HAP-1 (cell line): ENCODE data around the gene ZNF165.
"Not testable (repeated sequence)": the region's sequence is repeated elsewhere in the genome, so short reads cannot be mapped to it uniquely, and the experiment has no call there.

Experiments used
- DNase-seq, 2 experiments: peaks; one replicate each; pipeline ENCODE4 v3.0.0-alpha.2; 2016 to 2020; ENCODE audit warnings: low spot score in 2 of 2
- H3K27me3 ChIP-seq: fragments of 250-450 bp; sonication (Bioruptor Pico); 2 replicates; pipeline ENCODE4 v1.5.1; 2020; ENCODE audit warnings: low read depth, mild to moderate bottlenecking, moderate library complexity
- H3K36me3 ChIP-seq: fragments of 250-450 bp; sonication (Bioruptor Pico); replicated peaks from 2 replicates; pipeline ENCODE4 v1.5.1; 2020; ENCODE audit warnings: mild to moderate bottlenecking
- H3K4me1 ChIP-seq: fragments of 250-450 bp; sonication (Bioruptor Pico); 2 replicates; pipeline ENCODE4 v1.5.1; 2020; ENCODE audit warnings: mild to moderate bottlenecking
- H3K4me3 ChIP-seq: fragments of 250-450 bp; sonication (Bioruptor Pico); 2 replicates; pipeline ENCODE4 v1.5.1; 2020; ENCODE audit warnings: mild to moderate bottlenecking, moderate library complexity
- H3K9me3 ChIP-seq: fragments of 250-450 bp; sonication (Bioruptor Pico); 2 replicates; pipeline ENCODE4 v1.5.1; 2020; ENCODE audit warnings: mild to moderate bottlenecking, moderate library complexity
- in situ Hi-C: fragments of 300-500 bp; cut with MboI; formaldehyde crosslinking; loops from 3 replicates; pipeline ENCODE4 v1.14.3; 2020; ENCODE audit warnings: low sequenced_read_pairs, inconsistent platforms, mixed read lengths

ZNF165 gene

GRCh38 chr6:28102699-28103098 is 22.3 kb downstream of the ZNF165 start:
- DNase-seq, in situ Hi-C loops, H3K9me3 ChIP-seq, H3K4me1 ChIP-seq, H3K36me3 ChIP-seq, H3K4me3 ChIP-seq, H3K27me3 ChIP-seq: not testable (repeated sequence)

GRCh38 chr6:28104392-28105244 is 24.2 kb downstream of the ZNF165 start:
- in situ Hi-C loops = no loop called here
- no peaks in the 10 kb centered on the region for H3K4me1 ChIP-seq
- no peak overlapping the region for H3K4me3 ChIP-seq
- no peaks in the 10 kb centered on the region for H3K36me3 ChIP-seq
- H3K27me3 ChIP-seq = no peaks in the 10 kb centered on the region
- peak in 1 of 2 experiments; percentile 12 for DNase-seq
- no peaks in the 10 kb centered on the region for H3K9me3 ChIP-seq

GRCh38 chr6:28105245-28105639 is 24.9 kb downstream of the ZNF165 start:
- Histone ChIP-seq H3K9me3 (no peaks in the 10 kb centered on the region), H3K4me1 (no peaks in the 10 kb centered on the region), H3K27me3 (no peaks in the 10 kb centered on the region), H3K4me3 (no peak overlapping the region), H3K36me3 (no peaks in the 10 kb centered on the region)
- in situ Hi-C loops = no loop called here
- no peak for DNase-seq

GRCh38 chr6:28107506-28107905 is 27.1 kb downstream of the ZNF165 start:
- in situ Hi-C loops = no loop called here
- Histone ChIP-seq H3K4me3 (no peak overlapping the region), H3K9me3 (no peaks in the 10 kb centered on the region), H3K27me3 (no peaks in the 10 kb centered on the region), H3K36me3 (no peaks in the 10 kb centered on the region), H3K4me1 (no peaks in the 10 kb centered on the region)
- DNase-seq = no peak

- H3K4me3 ChIP-seq = no peak overlapping the region
- H3K9me3 ChIP-seq = no peaks in the 10 kb centered on the region
- in situ Hi-C loops = no loop called here
- no peaks in the 10 kb centered on the region for H3K4me1 ChIP-seq
- H3K27me3 ChIP-seq = no peaks in the 10 kb centered on the region
- DNase-seq = no peak
- H3K36me3 ChIP-seq = peaks cover 6% of the 10 kb centered on the region
Observed at GRCh38 chr6:28111964-28112363, 31.6 kb downstream of the ZNF165 start.

GRCh38 chr6:28115799-28116198 is 35.4 kb downstream of the ZNF165 start:
- Histone ChIP-seq H3K4me1 (no peaks in the 10 kb centered on the region), H3K4me3 (no peak overlapping the region), H3K27me3 (no peaks in the 10 kb centered on the region), H3K36me3 (peaks cover 30% of the 10 kb centered on the region), H3K9me3 (no peaks in the 10 kb centered on the region)
- DNase-seq = no peak
- in situ Hi-C loops = no loop called here

- no peak for DNase-seq
- in situ Hi-C loops = no loop called here
- peaks cover 30% of the 10 kb centered on the region for H3K36me3 ChIP-seq
Observed at GRCh38 chr6:28117386-28118050, 37.1 kb downstream of the ZNF165 start.

GRCh38 chr6:28118217-28118616 is 37.8 kb downstream of the ZNF165 start:
- in situ Hi-C loops = no loop called here
- H3K9me3 ChIP-seq = no peaks in the 10 kb centered on the region
- DNase-seq = no peak
- peaks cover 30% of the 10 kb centered on the region for H3K36me3 ChIP-seq
- no peaks in the 10 kb centered on the region for H3K4me1 ChIP-seq
- H3K27me3 ChIP-seq = no peaks in the 10 kb centered on the region
- no peak overlapping the region for H3K4me3 ChIP-seq

More at GRCh38 chr6:28117386-28118050, 37.1 kb downstream of the ZNF165 start:
- Histone ChIP-seq H3K27me3 (no peaks in the 10 kb centered on the region), H3K9me3 (no peaks in the 10 kb centered on the region), H3K4me3 (no peak overlapping the region), H3K4me1 (no peaks in the 10 kb centered on the region)

- no peak for DNase-seq
- Histone ChIP-seq H3K36me3 (peaks cover 24% of the 10 kb centered on the region), H3K4me1 (peaks cover 11% of the 10 kb centered on the region), H3K27me3 (no peaks in the 10 kb centered on the region), H3K9me3 (no peaks in the 10 kb centered on the region), H3K4me3 (no peak overlapping the region)
- in situ Hi-C loops = no loop called here
Observed at GRCh38 chr6:28121876-28122275, 41.5 kb downstream of the ZNF165 start.

- peaks cover 26% of the 10 kb centered on the region for H3K36me3 ChIP-seq
- H3K4me1 ChIP-seq = peaks cover 11% of the 10 kb centered on the region
- H3K4me3 ChIP-seq, H3K9me3 ChIP-seq, H3K27me3 ChIP-seq, in situ Hi-C loops, DNase-seq: not testable (repeated sequence)
Observed at GRCh38 chr6:28122283-28122682, 41.9 kb downstream of the ZNF165 start.

GRCh38 chr6:28124350-28124970 is 44.1 kb downstream of the ZNF165 start, which contains the start of gene ZSCAN16:
TSS of gene ZSCAN16 (plus strand) at chr6:28124609. CDS start at chr6:28125444, 835 bp downstream.
- Histone ChIP-seq H3K36me3 (peaks cover 29% of the 10 kb centered on the region), H3K9me3 (no peaks in the 10 kb centered on the region), H3K27me3 (no peaks in the 10 kb centered on the region), H3K4me1 (peaks cover 11% of the 10 kb centered on the region), H3K4me3 (peak within 1 kb of the TSS; percentile 66)
- in situ Hi-C loops = no loop called here
- DNase-seq = peak; percentile 74 to 86

- H3K36me3 ChIP-seq = peaks cover 34% of the 10 kb centered on the region
- peaks cover 11% of the 10 kb centered on the region for H3K4me1 ChIP-seq
- in situ Hi-C loops = loop anchor here (25.0 kb wide), 1 partner anchor 137 kb away; the partner anchor contains the start of genes NKAPL, ZKSCAN4 and ZSCAN26
- H3K4me3 ChIP-seq = peak overlapping the region; percentile 66
- H3K9me3 ChIP-seq = no peaks in the 10 kb centered on the region
- DNase-seq = no peak
- H3K27me3 ChIP-seq = no peaks in the 10 kb centered on the region
Observed at GRCh38 chr6:28124971-28125353, 44.6 kb downstream of the ZNF165 start.

- in situ Hi-C loops = loop anchor here (25.0 kb wide), 1 partner anchor 137 kb away; the partner anchor contains the start of genes NKAPL, ZKSCAN4 and ZSCAN26
- Histone ChIP-seq H3K4me3 (peak overlapping the region; percentile 66; the same call in 1 of the 2 replicates), H3K4me1 (peaks cover 11% of the 10 kb centered on the region), H3K9me3 (no peaks in the 10 kb centered on the region), H3K27me3 (no peaks in the 10 kb centered on the region), H3K36me3 (peaks cover 35% of the 10 kb centered on the region)
- no peak for DNase-seq
Observed at GRCh38 chr6:28125401-28125800, 45.0 kb downstream of the ZNF165 start.
